HUES48 (cell line): Measurements from ENCODE around the gene FMNL3.
A peak's percentile ranks its signal among the peaks of the same experiment; 100 is the strongest.

Source experiments
- H3K27ac ChIP-seq: one replicate; pipeline ENCODE4 v1.7.0; 2013; ENCODE audit warnings: low read depth, low read length, inconsistent platforms
- H3K27me3 ChIP-seq: 2 replicates; pipeline ENCODE4 v1.6.1; 2013; ENCODE audit warnings: mild to moderate bottlenecking, low read length; ENCODE audit not compliant: control insufficient read depth, insufficient read depth
- H3K36me3 ChIP-seq: 2 replicates; pipeline ENCODE4 v1.6.1; 2013; ENCODE audit warnings: low read length; ENCODE audit not compliant: control insufficient read depth, insufficient read depth
- H3K4me1 ChIP-seq: 2 replicates; pipeline ENCODE4 v1.6.1; 2013; ENCODE audit warnings: mild to moderate bottlenecking, low read length; ENCODE audit not compliant: control insufficient read depth, insufficient read depth
- H3K4me3 ChIP-seq: 2 replicates; pipeline ENCODE4 v1.5.1; 2013; ENCODE audit warnings: mild to moderate bottlenecking, low read depth, low read length
- H3K9ac ChIP-seq: 2 replicates; pipeline ENCODE4 v1.6.1; 2013; ENCODE audit warnings: mild to moderate bottlenecking, low read depth, low read length, moderate library complexity
- H3K9me3 ChIP-seq: 2 replicates; pipeline ENCODE4 v1.6.1; 2013; ENCODE audit warnings: low read length; ENCODE audit not compliant: control insufficient read depth, insufficient read depth

The FMNL3 gene

GRCh38 chr12:49696723-49697122 lies 10.5 kb downstream of the FMNL3 start:
- Histone ChIP-seq H3K9ac (no peak overlapping the region), H3K27ac (peak overlapping the region; percentile 94), H3K27me3 (no peaks in the 10 kb centered on the region), H3K36me3 (no peaks in the 10 kb centered on the region), H3K4me3 (no peak overlapping the region), H3K4me1 (peaks cover 53% of the 10 kb centered on the region), H3K9me3 (no peaks in the 10 kb centered on the region)

GRCh38 chr12:49693931-49694444 lies 13.2 kb downstream of the FMNL3 start:
- H3K9ac ChIP-seq: no peak overlapping the region
- no peaks in the 10 kb centered on the region for H3K9me3 ChIP-seq
- peaks cover 51% of the 10 kb centered on the region for H3K4me1 ChIP-seq
- no peak overlapping the region for H3K4me3 ChIP-seq
- no peaks in the 10 kb centered on the region for H3K36me3 ChIP-seq
- H3K27ac ChIP-seq: no peak overlapping the region
- no peaks in the 10 kb centered on the region for H3K27me3 ChIP-seq

- H3K36me3 ChIP-seq: no peaks in the 10 kb centered on the region
- H3K9me3 ChIP-seq: no peaks in the 10 kb centered on the region
- H3K27me3 ChIP-seq: no peaks in the 10 kb centered on the region
- no peak overlapping the region for H3K4me3 ChIP-seq
- no peak overlapping the region for H3K9ac ChIP-seq
- H3K27ac ChIP-seq: peak overlapping the region; percentile 43
- H3K4me1 ChIP-seq: peaks cover 40% of the 10 kb centered on the region
These were observed 14.4 kb downstream of the FMNL3 start for GRCh38 chr12:49692851-49693250.

GRCh38 chr12:49689785-49690184 lies 17.4 kb downstream of the FMNL3 start:
- H3K9me3 ChIP-seq: no peaks in the 10 kb centered on the region
- no peaks in the 10 kb centered on the region for H3K27me3 ChIP-seq
- H3K27ac ChIP-seq: no peak overlapping the region
- H3K36me3 ChIP-seq: no peaks in the 10 kb centered on the region
- H3K9ac ChIP-seq: no peak overlapping the region
- no peak overlapping the region for H3K4me3 ChIP-seq
- H3K4me1 ChIP-seq: peaks cover 15% of the 10 kb centered on the region

GRCh38 chr12:49689237-49689636 lies 18.0 kb downstream of the FMNL3 start:
- Histone ChIP-seq H3K9me3 (no peaks in the 10 kb centered on the region), H3K27me3 (no peaks in the 10 kb centered on the region), H3K9ac (no peak overlapping the region), H3K27ac (no peak overlapping the region), H3K4me1 (peaks cover 15% of the 10 kb centered on the region), H3K36me3 (no peaks in the 10 kb centered on the region), H3K4me3 (no peak overlapping the region)

- Histone ChIP-seq H3K27me3 (no peaks in the 10 kb centered on the region), H3K9me3 (no peaks in the 10 kb centered on the region), H3K36me3 (no peaks in the 10 kb centered on the region), H3K4me3 (no peak overlapping the region), H3K9ac (no peak overlapping the region), H3K4me1 (peaks cover 19% of the 10 kb centered on the region), H3K27ac (no peak overlapping the region)
These were observed 19.3 kb downstream of the FMNL3 start for GRCh38 chr12:49687941-49688340.

- no peak overlapping the region for H3K27ac ChIP-seq
- H3K9me3 ChIP-seq: no peaks in the 10 kb centered on the region
- no peak overlapping the region for H3K4me3 ChIP-seq
- no peaks in the 10 kb centered on the region for H3K36me3 ChIP-seq
- no peaks in the 10 kb centered on the region for H3K27me3 ChIP-seq
- H3K4me1 ChIP-seq: peaks cover 4% of the 10 kb centered on the region
- H3K9ac ChIP-seq: no peak overlapping the region
These were observed 22.8 kb downstream of the FMNL3 start for GRCh38 chr12:49684310-49684854.

GRCh38 chr12:49683599-49684309 lies 23.5 kb downstream of the FMNL3 start:
- Histone ChIP-seq H3K9ac (no peak overlapping the region), H3K9me3 (no peaks in the 10 kb centered on the region), H3K4me1 (peaks cover 4% of the 10 kb centered on the region), H3K4me3 (no peak overlapping the region), H3K36me3 (no peaks in the 10 kb centered on the region), H3K27me3 (no peaks in the 10 kb centered on the region), H3K27ac (no peak overlapping the region)

- H3K4me3 ChIP-seq: no peak overlapping the region
- H3K27ac ChIP-seq: no peak overlapping the region
- no peaks in the 10 kb centered on the region for H3K27me3 ChIP-seq
- H3K9me3 ChIP-seq: no peaks in the 10 kb centered on the region
- H3K36me3 ChIP-seq: no peaks in the 10 kb centered on the region
- H3K4me1 ChIP-seq: peaks cover 4% of the 10 kb centered on the region; the same call in 1 of the 2 replicates
- no peak overlapping the region for H3K9ac ChIP-seq
These were observed 27.1 kb downstream of the FMNL3 start for GRCh38 chr12:49680075-49680474.

- no peaks in the 10 kb centered on the region for H3K36me3 ChIP-seq
- H3K4me1 ChIP-seq: peaks cover 12% of the 10 kb centered on the region
- no peak overlapping the region for H3K4me3 ChIP-seq
These were observed 28.5 kb downstream of the FMNL3 start for GRCh38 chr12:49678711-49679110.

GRCh38 chr12:49675137-49675536 lies 32.1 kb downstream of the FMNL3 start:
- H3K27ac ChIP-seq: no peak overlapping the region
- no peaks in the 10 kb centered on the region for H3K27me3 ChIP-seq
- H3K9me3 ChIP-seq: no peaks in the 10 kb centered on the region
- H3K9ac ChIP-seq: no peak overlapping the region
- H3K4me1 ChIP-seq: peaks cover 25% of the 10 kb centered on the region
- H3K4me3 ChIP-seq: no peak overlapping the region
- H3K36me3 ChIP-seq: no peaks in the 10 kb centered on the region

More at GRCh38 chr12:49678711-49679110, 28.5 kb downstream of the FMNL3 start:
- Histone ChIP-seq H3K9ac (no peak overlapping the region), H3K9me3 (no peaks in the 10 kb centered on the region), H3K27ac (no peak overlapping the region), H3K27me3 (no peaks in the 10 kb centered on the region)
